ENCODE results near the gene OPALIN. TPM values are rescaled to one million over a fixed set of nuclear protein-coding genes. Genes with fewer than 3 reads are reported as not detected.

The OPALIN gene
- total and polyA plus RNA-seq, 11 donors: 0.16 TPM; not detected in 10

- ATAC-seq (no peak), DNase-seq (no peak)
- intact Hi-C loops (cut with DNase I): no loop called here
- Histone ChIP-seq H3K27me3 (peaks cover 0 to 14% (median 0%) of the 10 kb centered on the region in 9 donors), H3K4me1 (no peaks in the 10 kb centered on the region), H3K4me3 (no peak overlapping the region), H3K9me3 (no peaks in the 10 kb centered on the region), H3K27ac (no peak overlapping the region), H3K36me3 (no peaks in the 10 kb centered on the region)
- TF ChIP-seq POLR2A (IDR thresholded peaks at IDR 0.05) (no peak), CTCF (IDR thresholded peaks at IDR 0.05) (no peak)
- whole genome bisulfite sequencing, 4 donors: 61 to 80% (median 68%) methylated on average over 7 to 8 of the region's 8 CpGs
Observed at GRCh38 chr10:96357038-96357620, 1.7 kb downstream of the OPALIN start.

GRCh38 chr10:96352582-96352981 lies 6.2 kb downstream of the OPALIN start:
- Histone ChIP-seq H3K36me3 (no peaks in the 10 kb centered on the region), H3K27me3 (peaks cover 0 to 11% (median 0%) of the 10 kb centered on the region in 9 donors), H3K9me3 (no peaks in the 10 kb centered on the region), H3K4me3 (no peak overlapping the region), H3K27ac (no peak overlapping the region), H3K4me1 (no peaks in the 10 kb centered on the region)
- DNase-seq: no peak
- intact Hi-C loops (cut with DNase I): no loop called here
- no peak for ATAC-seq
- WGBS, 4 donors: 63 to 71% (median 68%) methylated on average over 4 of the region's 4 CpGs
- TF ChIP-seq CTCF (IDR thresholded peaks at IDR 0.05) (no peak), POLR2A (IDR thresholded peaks at IDR 0.05) (no peak)

GRCh38 chr10:96352027-96352426 lies 6.8 kb downstream of the OPALIN start:
- H3K9me3 ChIP-seq: peaks cover 0 to 2% (median 0%) of the 10 kb centered on the region in 12 donors
- no peak for TF ChIP-seq POLR2A (IDR thresholded peaks at IDR 0.05)
- TF ChIP-seq CTCF (IDR thresholded peaks at IDR 0.05): no peak
- DNase-seq (no peak), ATAC-seq (no peak)
- intact Hi-C loops (cut with DNase I): no loop called here
- no peaks in the 10 kb centered on the region for H3K4me1 ChIP-seq
- H3K27ac ChIP-seq: no peak overlapping the region
- peaks cover 0 to 11% (median 0%) of the 10 kb centered on the region in 9 donors for H3K27me3 ChIP-seq
- H3K36me3 ChIP-seq: no peaks in the 10 kb centered on the region
- no peak overlapping the region for H3K4me3 ChIP-seq

- 78 to 85% (median 84%) methylated on average over 1 of the region's 1 CpG for WGBS, 4 donors
- peaks cover 0 to 3% (median 0%) of the 10 kb centered on the region in 9 donors for H3K27me3 ChIP-seq
- H3K9me3 ChIP-seq: peaks cover 0 to 13% (median 7%) of the 10 kb centered on the region in 12 donors
- TF ChIP-seq CTCF (IDR thresholded peaks at IDR 0.05) (no peak), POLR2A (IDR thresholded peaks at IDR 0.05) (no peak)
- no peaks in the 10 kb centered on the region for H3K4me1 ChIP-seq
- no peak for DNase-seq
- ATAC-seq: no peak
- no peak overlapping the region for H3K27ac ChIP-seq
- intact Hi-C loops (cut with DNase I): no loop called here
- H3K4me3 ChIP-seq: no peak overlapping the region
- H3K36me3 ChIP-seq: no peaks in the 10 kb centered on the region
Observed at GRCh38 chr10:96346295-96346694, 12.5 kb downstream of the OPALIN start.

All from heart left ventricle (tissue), 16 donors.